Neural progenitor cell (in vitro differentiated cells): ENCODE data around the gene CCL13.

Source experiments
- CTCF ChIP-seq: fragments of 200-600 bp; sonication (generic); IDR thresholded peaks from 2 replicates; pipeline ENCODE4 v1.5.1; 2017; ENCODE audit warnings: antibody characterized with exemption, mild to moderate bottlenecking
- EZH2 ChIP-seq: fragments of 200-600 bp; sonication (generic); IDR thresholded peaks from 2 replicates; pipeline ENCODE4 v1.6.1; 2017; ENCODE audit warnings: antibody characterized with exemption, mild to moderate bottlenecking, moderate library complexity

GRCh38 chr17:34367486-34368195, 11.4 kb downstream of the CCL13 start:
- TF ChIP-seq EZH2, result no peak
- TF ChIP-seq CTCF, result no peak
